NB4 (cell line): ENCODE results near the gene MXI1.
"Not testable (repeated sequence)": the region's sequence is repeated elsewhere in the genome, so short reads cannot be mapped to it uniquely, and the experiment has no call there.

Experiments
- DNase-seq: peaks from one replicate; pipeline ENCODE4 v3.0.0; 2010; ENCODE audit warnings: low read depth
- H3K4me3 ChIP-seq: one replicate; pipeline ENCODE4 v1.5.1; 2011; ENCODE audit warnings: mild to moderate bottlenecking, low read depth, low read length, moderate library complexity
- MAX ChIP-seq: IDR thresholded peaks from 2 replicates; pipeline ENCODE4 v1.6.1; 2011; ENCODE audit warnings: low read depth, low read length
- MYC ChIP-seq: IDR thresholded peaks from 2 replicates; pipeline ENCODE4 v1.6.1; 2011; ENCODE audit warnings: low read depth, low read length
- POLR2A ChIP-seq: IDR thresholded peaks from 2 replicates; pipeline ENCODE4 v1.6.1; 2011; ENCODE audit warnings: mild to moderate bottlenecking; ENCODE audit not compliant: insufficient read length; ENCODE audit errors: extremely low read depth
- TF ChIP-seq, protein P1 (sequence below): IDR thresholded peaks from one replicate; pipeline ENCODE4 v1.5.1; 2012; ENCODE audit warnings: low read depth, low read length

MXI1 gene

DNA sequence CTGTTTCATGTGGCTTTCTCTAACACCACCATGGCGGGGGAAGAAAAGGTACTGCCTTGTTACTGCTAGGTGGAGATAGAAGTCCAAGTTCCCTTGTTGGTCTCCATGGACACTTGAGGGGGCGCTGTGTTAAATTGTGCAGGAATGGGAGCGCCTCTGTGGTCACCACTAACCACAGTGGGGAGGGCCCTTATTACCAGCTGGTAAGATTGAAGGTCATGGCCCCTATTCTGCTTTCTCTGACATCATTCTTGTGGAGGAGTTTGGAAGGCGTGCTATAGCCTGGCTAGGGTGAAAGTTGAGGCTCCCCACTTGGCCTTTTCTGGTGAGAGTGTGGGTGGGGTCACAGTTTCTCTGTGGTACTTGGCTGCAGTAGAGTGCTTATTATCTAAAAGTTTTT, 14.9 kb upstream of the MXI1 start:
- TF ChIP-seq, protein P1, sequence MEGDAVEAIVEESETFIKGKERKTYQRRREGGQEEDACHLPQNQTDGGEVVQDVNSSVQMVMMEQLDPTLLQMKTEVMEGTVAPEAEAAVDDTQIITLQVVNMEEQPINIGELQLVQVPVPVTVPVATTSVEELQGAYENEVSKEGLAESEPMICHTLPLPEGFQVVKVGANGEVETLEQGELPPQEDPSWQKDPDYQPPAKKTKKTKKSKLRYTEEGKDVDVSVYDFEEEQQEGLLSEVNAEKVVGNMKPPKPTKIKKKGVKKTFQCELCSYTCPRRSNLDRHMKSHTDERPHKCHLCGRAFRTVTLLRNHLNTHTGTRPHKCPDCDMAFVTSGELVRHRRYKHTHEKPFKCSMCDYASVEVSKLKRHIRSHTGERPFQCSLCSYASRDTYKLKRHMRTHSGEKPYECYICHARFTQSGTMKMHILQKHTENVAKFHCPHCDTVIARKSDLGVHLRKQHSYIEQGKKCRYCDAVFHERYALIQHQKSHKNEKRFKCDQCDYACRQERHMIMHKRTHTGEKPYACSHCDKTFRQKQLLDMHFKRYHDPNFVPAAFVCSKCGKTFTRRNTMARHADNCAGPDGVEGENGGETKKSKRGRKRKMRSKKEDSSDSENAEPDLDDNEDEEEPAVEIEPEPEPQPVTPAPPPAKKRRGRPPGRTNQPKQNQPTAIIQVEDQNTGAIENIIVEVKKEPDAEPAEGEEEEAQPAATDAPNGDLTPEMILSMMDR, result peak; percentile 29
- no peak for TF ChIP-seq MYC
- TF ChIP-seq MAX, result no peak
- TF ChIP-seq POLR2A, result no peak
- peak; percentile 68 for DNase-seq
- no peak overlapping the region for H3K4me3 ChIP-seq

DNA sequence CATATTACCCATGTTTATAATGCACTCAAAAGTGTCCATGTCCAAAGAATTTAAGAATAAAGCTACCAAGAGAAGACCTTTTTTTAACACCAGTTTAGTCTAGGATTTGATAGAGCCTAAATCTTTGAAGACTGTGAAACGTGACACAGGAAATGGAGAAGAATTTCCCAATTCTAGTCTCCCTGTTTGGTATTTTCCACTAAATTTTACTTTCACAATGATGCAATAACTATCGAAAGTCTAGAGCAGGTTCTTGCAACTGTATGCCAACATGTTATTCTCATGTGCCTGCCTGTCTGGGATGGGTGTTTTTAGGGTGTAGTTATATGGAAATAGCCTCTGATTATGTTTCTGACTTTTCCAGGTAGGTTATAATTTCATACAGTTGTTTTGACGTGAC, 6.9 kb upstream of the MXI1 start:
- no peak overlapping the region for H3K4me3 ChIP-seq
- TF ChIP-seq, protein P1, result no peak
- TF ChIP-seq MAX (0 out of 2 replicates have a peak, but pooled peaks have one; percentile 6), POLR2A (no peak), MYC (0 out of 2 replicates have a peak, but pooled peaks have one; percentile 15)
- peak; percentile 53 for DNase-seq

DNA sequence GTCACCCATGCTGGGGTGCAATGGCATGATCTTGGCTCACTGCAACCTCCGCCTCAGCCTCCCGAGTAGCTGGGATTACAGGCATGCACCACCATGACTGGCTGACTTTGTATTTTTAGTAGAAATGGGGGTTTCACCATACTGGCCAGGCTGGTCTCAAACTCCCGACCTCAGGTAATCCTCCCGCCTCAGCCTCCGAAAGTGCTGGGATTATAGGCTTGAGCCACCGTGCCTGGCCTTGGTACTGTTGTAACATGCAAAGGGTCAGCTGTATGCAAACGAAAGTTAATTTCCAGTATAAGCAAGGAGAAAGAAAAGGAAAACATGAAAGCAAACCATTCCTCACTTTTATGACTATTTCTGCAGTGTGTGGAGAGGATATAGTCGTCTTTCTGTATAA, 6.4 kb upstream of the MXI1 start:
- H3K4me3 ChIP-seq, DNase-seq: not testable (repeated sequence)

- TF ChIP-seq MAX, result no peak
- TF ChIP-seq, protein P1, result no peak
- no peak for TF ChIP-seq POLR2A
- DNase-seq, result no peak
These were observed 3.6 kb upstream of the MXI1 start for GRCh38 chr10:110203500-110204455.

DNA sequence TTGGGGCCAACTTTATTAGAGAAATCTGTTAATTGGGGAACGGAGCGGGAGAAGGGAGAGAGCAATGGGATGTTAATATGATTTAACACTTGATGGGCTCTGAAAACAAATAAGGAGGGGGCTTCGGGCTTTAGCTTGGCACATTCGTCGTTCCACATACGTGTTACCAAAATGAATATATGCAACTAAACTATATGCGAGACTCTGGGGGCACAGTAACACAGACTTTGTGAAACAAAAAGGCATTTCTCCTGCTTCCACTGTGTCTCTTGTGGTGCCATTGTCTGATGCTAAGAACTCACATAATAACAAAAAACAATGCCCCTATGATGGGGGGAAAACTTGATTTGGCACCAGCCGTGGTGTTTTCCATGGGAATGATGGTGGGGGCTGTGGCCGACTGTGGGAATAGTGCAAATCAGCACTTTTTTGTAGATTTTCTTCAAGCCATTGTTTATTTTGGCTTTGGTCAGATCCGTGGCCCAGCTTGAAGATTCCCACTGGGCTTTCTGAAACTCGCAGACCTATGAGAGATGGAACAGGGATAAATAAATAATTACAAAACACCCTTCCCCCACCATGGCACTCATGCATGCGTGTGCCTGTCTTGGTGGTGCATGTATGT, 2.2 kb upstream of the MXI1 start:
- DNase-seq, result no peak
- no peak for TF ChIP-seq POLR2A
- TF ChIP-seq, protein P1, result no peak
- no peak for TF ChIP-seq MYC
- TF ChIP-seq MAX, result no peak
- no peak overlapping the region for H3K4me3 ChIP-seq

More at GRCh38 chr10:110203500-110204455, 3.6 kb upstream of the MXI1 start:
- no peak overlapping the region for H3K4me3 ChIP-seq
